A549 treated with DMSO at 1 μM for 4 hours (cell line): ENCODE results near the gene SLC5A7. TPM values are rescaled to one million over a fixed set of nuclear protein-coding genes. Genes with fewer than 3 reads are reported as not detected.

ENCODE experiments used
- total RNA-seq: library from RNA; stranded (reverse); fragments of 200-300 nt; extraction: Qiagen RNA extraction; gene quantifications from 5 replicates; pipeline ENCODE4 v1.2.3, GENCODE V29; 2022; ENCODE audit warnings: low read depth

The SLC5A7 gene
- total RNA-seq, result not detected in 5 replicates

DNA sequence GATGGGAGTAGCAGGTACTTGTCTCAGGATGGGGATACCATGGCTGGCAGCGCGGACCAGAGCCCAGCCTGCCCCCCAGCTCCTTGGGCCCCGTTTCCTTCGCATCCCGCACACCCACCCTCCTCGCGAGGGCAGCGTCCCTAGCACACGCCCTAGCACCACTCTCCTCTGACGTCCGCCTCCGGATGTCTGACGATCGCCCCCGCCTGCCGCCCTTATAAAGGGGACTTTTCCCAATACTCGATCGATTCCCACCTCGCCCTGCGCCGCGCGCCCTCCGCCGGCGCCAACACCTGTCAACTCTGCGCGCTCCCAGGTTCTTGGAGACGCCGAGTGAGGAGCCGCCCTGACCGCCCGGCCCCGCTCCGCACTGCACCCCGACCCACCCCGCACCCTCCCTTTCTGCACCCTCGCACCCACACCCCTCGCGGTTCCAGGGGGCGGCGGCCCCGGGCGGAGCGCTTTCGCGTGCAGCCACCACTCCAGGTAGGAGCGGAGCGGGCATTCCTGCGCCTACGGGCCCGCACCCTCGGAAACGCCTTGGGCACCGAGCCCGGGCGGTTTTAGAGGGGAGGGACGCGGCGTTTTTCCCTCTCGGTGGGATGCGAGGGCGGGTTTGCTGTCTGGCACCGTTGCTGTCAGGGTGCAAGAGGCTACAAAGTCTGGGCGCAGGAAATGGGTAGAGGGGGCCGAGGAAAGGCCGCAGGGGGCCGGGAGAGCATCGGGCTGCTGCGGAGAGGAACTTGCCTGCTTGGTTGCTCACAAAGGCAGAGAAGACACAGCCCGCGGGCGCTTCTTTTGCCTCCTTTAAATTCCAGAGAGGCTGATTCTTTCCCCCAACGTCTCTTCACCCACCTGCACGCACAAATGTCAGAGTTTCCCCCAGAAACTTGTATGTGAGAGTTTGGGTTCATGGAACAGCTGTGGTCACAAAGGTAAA lies at the start of gene SLC5A7:
Gene SLC5A7, plus strand, starts transcription at position 247 of the 940 bp plus-strand sequence. CDS start 1,632 bp downstream, outside the sequence.

Other genes starting within 250 kb of the SLC5A7 start
- 0.02 to 0.08 TPM (median 0.05 TPM) in 4 of 5 replicates, not detected in the other for gene RGPD4, start 159.6 kb upstream of the SLC5A7 start, total RNA-seq